ENCODE data around the gene ITGB1. TPM values are rescaled to one million over a fixed set of nuclear protein-coding genes. Genes with fewer than 3 reads are reported as not detected.

ITGB1 gene
- total and polyA plus RNA-seq, 2 of the 8 experiments (the other 6 are each of a cell fraction or from before 2014, with no cell fraction given) = 82.7 to 321 TPM

DNA sequence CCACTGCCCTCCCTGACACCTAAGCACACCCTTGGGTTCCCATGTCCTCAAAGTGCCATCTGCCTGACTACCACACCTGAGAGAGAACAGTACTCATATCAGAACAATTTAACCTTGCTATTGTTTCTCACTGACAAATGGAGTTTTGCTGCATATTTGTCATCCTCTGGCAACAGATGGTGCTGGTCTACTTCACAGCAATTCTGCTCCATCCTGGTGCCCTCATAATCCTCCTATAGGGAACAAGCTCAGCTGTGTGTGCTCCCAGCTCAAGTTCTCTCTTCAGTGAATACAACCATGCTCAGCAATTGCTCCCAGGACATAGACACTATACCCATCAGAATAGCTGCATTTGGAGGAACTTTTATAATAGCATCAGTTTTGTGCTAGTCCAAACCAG, 32.8 kb upstream of the ITGB1 start:
- H3K4me3 ChIP-seq (ENCODE audit: extremely low read depth in 1 of 4, insufficient read depth in 2 of 4, low read depth in 3 of 4, low read length in 4 of 4) = no peak overlapping the region
- ChIA-PET POLR2A (ENCODE audit: partially characterized antibody) (no interaction called here), CTCF (ENCODE audit: partially characterized antibody) (no interaction called here)
- no peak overlapping the region for H4K5ac ChIP-seq (ENCODE audit: insufficient read length, low read depth, low read length)
- no peak overlapping the region for H2BK15ac ChIP-seq (ENCODE audit: low read length)
- H4K20me1 ChIP-seq (replicated peaks in 1 of 2; ENCODE audit: control insufficient read depth in 1 of 2, insufficient read depth in 2 of 2, low read length in 2 of 2) = no peaks in the 10 kb centered on the region
- no peak overlapping the region for H3K18ac ChIP-seq (ENCODE audit: extremely low read depth, low read length)
- no peaks in the 10 kb centered on the region for H3K9me3 ChIP-seq (ENCODE audit: insufficient read depth in 2 of 2, low read depth in 1 of 2, low read length in 1 of 2)
- no peaks in the 10 kb centered on the region for H3K79me1 ChIP-seq (ENCODE audit: low read depth, low read length)
- FAIRE-seq (no peak), DNase-seq (ENCODE audit: low read depth in 1 of 2, low spot score in 2 of 2) (no peak)
- no peak overlapping the region for H2BK5ac ChIP-seq (ENCODE audit: low read depth, low read length)
- no peak overlapping the region for H4K91ac ChIP-seq (replicated peaks; ENCODE audit: insufficient read length, low read length)
- H4K8ac ChIP-seq (ENCODE audit: extremely low read depth, insufficient read depth, low read length) = no peak overlapping the region
- no peaks in the 10 kb centered on the region for H3K36me3 ChIP-seq (ENCODE audit: control insufficient read depth in 2 of 4, insufficient read depth in 4 of 4, low read length in 3 of 4)
- no peaks in the 10 kb centered on the region for H3K27me3 ChIP-seq (replicated peaks in 1 of 4; ENCODE audit: control insufficient read depth in 3 of 4, extremely low read depth in 1 of 4, insufficient read depth in 3 of 4, low read length in 3 of 4)
- H3K14ac ChIP-seq (ENCODE audit: insufficient read length) = no peak overlapping the region
- H2AFZ ChIP-seq (ENCODE audit: low read length) = no peak overlapping the region
- H3K56ac ChIP-seq (replicated peaks; ENCODE audit: insufficient read length, low read depth, low read length) = no peak overlapping the region
- H3K27ac ChIP-seq (ENCODE audit: low read depth, low read length) = no peak overlapping the region
- H3K4ac ChIP-seq (replicated peaks; ENCODE audit: insufficient read length, low read depth, low read length) = no peak overlapping the region
- H3K4me1 ChIP-seq (replicated peaks in 1 of 4; ENCODE audit: control insufficient read depth in 3 of 4, insufficient read depth in 4 of 4, low read length in 3 of 4) = no peaks in the 10 kb centered on the region; a peak in 1 of 7 replicates
- no peak overlapping the region for H2BK120ac ChIP-seq (replicated peaks; ENCODE audit: low read depth, low read length)
- H3K4me2 ChIP-seq (ENCODE audit: insufficient read depth in 1 of 2, low read depth in 2 of 2, low read length in 2 of 2) = no peak overlapping the region
- H3K79me2 ChIP-seq (ENCODE audit: control insufficient read depth in 1 of 2, insufficient read depth in 2 of 2, low read length in 2 of 2) = no peaks in the 10 kb centered on the region
- no peak overlapping the region for H2AK5ac ChIP-seq (ENCODE audit: low read depth, low read length)
- no peak overlapping the region for H3K9ac ChIP-seq (replicated peaks in 1 of 4; ENCODE audit: extremely low read depth in 1 of 4, low read depth in 3 of 4, low read length in 3 of 4)
- H2BK12ac ChIP-seq (ENCODE audit: low read depth, low read length) = no peak overlapping the region
- no peak overlapping the region for H3K23ac ChIP-seq (ENCODE audit: insufficient read length)
- H2BK20ac ChIP-seq (ENCODE audit: low read length) = no peak overlapping the region
- H3K23me2 ChIP-seq (ENCODE audit: low read depth, low read length) = no peaks in the 10 kb centered on the region
- no peak for TF ChIP-seq BCL11A (IDR thresholded peaks at IDR 0.05; ENCODE audit: low read depth in 2 of 2, low read length in 2 of 2)
- no peak for TF ChIP-seq RAD21 (IDR thresholded peaks at IDR 0.05 in 1 of 2, conservative IDR thresholded peaks at IDR 0.05 in 1 of 2; ENCODE audit: low read depth in 2 of 2, low read length in 2 of 2)
- no peak for TF ChIP-seq HDAC6 (IDR thresholded peaks at IDR 0.05; ENCODE audit: low read depth, low read length)
- no peak for TF ChIP-seq CBX5 (IDR thresholded peaks at IDR 0.05; ENCODE audit: low read depth, low read length)
- no peak for TF ChIP-seq POLR2AphosphoS5 (IDR thresholded peaks at IDR 0.05; ENCODE audit: low read depth, low read length)
- TF ChIP-seq, protein P1, sequence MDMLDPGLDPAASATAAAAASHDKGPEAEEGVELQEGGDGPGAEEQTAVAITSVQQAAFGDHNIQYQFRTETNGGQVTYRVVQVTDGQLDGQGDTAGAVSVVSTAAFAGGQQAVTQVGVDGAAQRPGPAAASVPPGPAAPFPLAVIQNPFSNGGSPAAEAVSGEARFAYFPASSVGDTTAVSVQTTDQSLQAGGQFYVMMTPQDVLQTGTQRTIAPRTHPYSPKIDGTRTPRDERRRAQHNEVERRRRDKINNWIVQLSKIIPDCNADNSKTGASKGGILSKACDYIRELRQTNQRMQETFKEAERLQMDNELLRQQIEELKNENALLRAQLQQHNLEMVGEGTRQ (IDR thresholded peaks at IDR 0.05; ENCODE audit: low read length) = no peak
- no peak for TF ChIP-seq POU5F1 (IDR thresholded peaks at IDR 0.05; ENCODE audit: low read depth, low read length)
- TF ChIP-seq TAF7 (optimal IDR thresholded peaks at IDR 0.05; ENCODE audit: borderline replicate concordance, low read depth, low read length) = no peak
- TF ChIP-seq, protein P2, sequence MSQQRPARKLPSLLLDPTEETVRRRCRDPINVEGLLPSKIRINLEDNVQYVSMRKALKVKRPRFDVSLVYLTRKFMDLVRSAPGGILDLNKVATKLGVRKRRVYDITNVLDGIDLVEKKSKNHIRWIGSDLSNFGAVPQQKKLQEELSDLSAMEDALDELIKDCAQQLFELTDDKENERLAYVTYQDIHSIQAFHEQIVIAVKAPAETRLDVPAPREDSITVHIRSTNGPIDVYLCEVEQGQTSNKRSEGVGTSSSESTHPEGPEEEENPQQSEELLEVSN (IDR thresholded peaks at IDR 0.05) = no peak
- TF ChIP-seq YY1 (IDR thresholded peaks at IDR 0.05; ENCODE audit: low read depth, low read length) = no peak
- no peak for TF ChIP-seq SUZ12 (IDR thresholded peaks at IDR 0.05; ENCODE audit: low read length)
- no peak for TF ChIP-seq EP300 (IDR thresholded peaks at IDR 0.05; ENCODE audit: borderline replicate concordance in 1 of 2, low read depth in 2 of 2, low read length in 2 of 2)
- no peak for TF ChIP-seq CHD1 (IDR thresholded peaks at IDR 0.05; ENCODE audit: low read depth, low read length)
- no peak for TF ChIP-seq SP4 (IDR thresholded peaks at IDR 0.05; ENCODE audit: low read length)

All from H1 (cell line).